B cell (primary cell): ENCODE data around the gene TXLNA. TPM values are rescaled to one million over a fixed set of nuclear protein-coding genes. Genes with fewer than 3 reads are reported as not detected.
A peak's percentile ranks its signal among the peaks of the same experiment; 100 is the strongest.

Source experiments
- ATAC-seq: fragments of 200-7000 bp; cut with Tn5 transposase; one replicate; pipeline ENCODE4 v1.10.0; 2021; ENCODE audit warnings: low read depth, mild to moderate bottlenecking, moderate number of reproducible peaks, moderate library complexity
- CTCF ChIA-PET: fragments of 350-600 bp; sonication (Branson Sonifier 250); formaldehyde crosslinking; loops from one replicate; lab custom pipeline; 2021; ENCODE audit warnings: antibody characterized with exemption, inconsistent platforms; lab: Charles Lee
- POLR2A ChIA-PET: fragments of 350-600 bp; sonication (Branson Sonifier 250); formaldehyde crosslinking; loops from one replicate; lab custom pipeline; 2021; ENCODE audit warnings: antibody characterized with exemption; lab: Charles Lee
- DNase-seq: peaks from one replicate; pipeline ENCODE4 v3.0.0; 2013
- H2AFZ ChIP-seq: 2 replicates; pipeline ENCODE4 v1.6.1; 2012; ENCODE audit warnings: mild to moderate bottlenecking, low read depth, low read length; ENCODE audit not compliant: insufficient read depth, poor library complexity, severe bottlenecking
- H3K27ac ChIP-seq, 2 donors: 1 replicate in 1 of 2; 2 replicates in 1 of 2; pipeline ENCODE4 v1.5.1; 2012 to 2013; ENCODE audit warnings: low read length in 2 of 2, mild to moderate bottlenecking in 2 of 2, moderate library complexity in 1 of 2
- H3K27me3 ChIP-seq, 4 experiments: fragments of 200-600 bp in 1 of 4; sonication (generic) in 1 of 4; replicated peaks in 1 of 4; 1 replicate in 2 of 4; 2 replicates in 2 of 4; pipeline versions ENCODE4 v1.6.1 to v1.7.0; 2013 to 2016; ENCODE audit warnings: low read length in 3 of 4, mild to moderate bottlenecking in 2 of 4, mixed read lengths in 1 of 4, moderate library complexity in 1 of 4; ENCODE audit not compliant: insufficient read depth in 4 of 4, control insufficient read depth in 3 of 4; ENCODE audit errors: control extremely low read depth in 1 of 4
- H3K36me3 ChIP-seq, 2 experiments: replicated peaks in 1 of 2; 1 replicate in 1 of 2; 2 replicates in 1 of 2; pipeline versions ENCODE4 v1.6.1 to v1.7.1; 2013; ENCODE audit warnings: low read length in 1 of 2; ENCODE audit not compliant: insufficient read depth in 2 of 2, control insufficient read depth in 1 of 2; ENCODE audit errors: control extremely low read depth in 1 of 2, extremely low read depth in 1 of 2
- H3K4me1 ChIP-seq, 2 donors: fragments of 200-600 bp in 1 of 2; sonication (generic) in 1 of 2; 1 replicate in 1 of 2; 2 replicates in 1 of 2; pipeline versions ENCODE4 v1.5.1 to v1.6.1; 2013 to 2017; ENCODE audit warnings: low read length in 2 of 2; ENCODE audit not compliant: control insufficient read depth in 2 of 2, insufficient read depth in 2 of 2
- H3K4me2 ChIP-seq: replicated peaks from 2 replicates; pipeline ENCODE3; 2012; ENCODE audit warnings: mild to moderate bottlenecking, low read depth, low read length; ENCODE audit not compliant: poor library complexity, severe bottlenecking
- H3K4me3 ChIP-seq, 5 experiments: fragments of 200-600 bp in 1 of 5; sonication (generic) in 1 of 5; 1 replicate in 3 of 5; 2 replicates in 2 of 5; pipeline versions ENCODE4 v1.5.1 to v1.7.0; 2011 to 2016; ENCODE audit warnings: low read length in 4 of 5, mild to moderate bottlenecking in 4 of 5, low read depth in 2 of 5, control low read depth in 1 of 5, moderate library complexity in 1 of 5; ENCODE audit not compliant: insufficient read depth in 1 of 5; ENCODE audit errors: control extremely low read depth in 1 of 5, extremely low read depth in 1 of 5
- H3K79me2 ChIP-seq: fragments of 200-600 bp; sonication (generic); one replicate; pipeline ENCODE4 v1.6.0; 2016; ENCODE audit warnings: low read length; ENCODE audit not compliant: control insufficient read depth, insufficient read depth
- H3K9ac ChIP-seq: fragments of 200-600 bp; sonication (generic); 2 replicates; pipeline ENCODE4 v1.6.1; 2017; ENCODE audit warnings: mild to moderate bottlenecking, low read length, moderate library complexity
- H3K9me3 ChIP-seq, 3 donors: one replicate each; pipeline versions ENCODE4 v1.6.1 to v1.7.1; 2013; ENCODE audit warnings: low read length in 2 of 3; ENCODE audit not compliant: control insufficient read depth in 2 of 3, insufficient read depth in 1 of 3; ENCODE audit errors: control extremely low read depth in 1 of 3
- H4K20me1 ChIP-seq: 2 replicates; pipeline ENCODE4 v1.6.0; 2012; ENCODE audit warnings: mild to moderate bottlenecking, low read length; ENCODE audit not compliant: insufficient read depth, control insufficient read depth, poor library complexity, severe bottlenecking
- H3K27ac Mint-ChIP-seq: one replicate; pipeline ENCODE4 v1.8.0; 2021; ENCODE audit warnings: mixed read lengths
- H3K27me3 Mint-ChIP-seq: one replicate; pipeline ENCODE4 v1.8.0; 2021; ENCODE audit warnings: mixed read lengths
- H3K4me1 Mint-ChIP-seq: one replicate; pipeline ENCODE4 v1.8.0; 2021; ENCODE audit warnings: mixed read lengths
- H3K4me3 Mint-ChIP-seq: one replicate; pipeline ENCODE4 v1.8.0; 2021; ENCODE audit warnings: mixed read lengths
- H3K9me3 Mint-ChIP-seq: one replicate; pipeline ENCODE4 v1.8.0; 2022; ENCODE audit warnings: mixed read lengths; ENCODE audit not compliant: insufficient read depth
- EZH2 ChIP-seq: IDR thresholded peaks from 2 replicates; pipeline ENCODE4 v1.6.1; 2012; ENCODE audit warnings: borderline replicate concordance, low read depth, mild to moderate bottlenecking, moderate library complexity, low read length; ENCODE audit not compliant: insufficient read depth, poor library complexity, severe bottlenecking
- WGBS: methylation state at CpG from one replicate; pipeline ENCODE4 v1.1.5; 2013; ENCODE audit warnings: missing lambda C conversion rate; ENCODE audit not compliant: insufficient coverage; 5-methylcytosine and 5-hydroxymethylcytosine counted together
- intact Hi-C: fragments of 100-400 bp; cut with micrococcal nuclease; formaldehyde crosslinking; loops from one replicate; pipeline ENCODE4 v1.10.0; 2022
- polyA plus RNA-seq: library from polyadenylated mRNA; depleted of rRNA; stranded (reverse); fragments of >200 nt; gene quantifications from 2 replicates; pipeline ENCODE4 v1.2.3, GENCODE V29; 2012
- total RNA-seq, 2 donors: library from RNA; stranded (reverse); fragments of 120-200 nt in 1 of 2; gene quantifications; 1 replicate in 1 of 2; 2 replicates in 1 of 2; pipeline versions ENCODE4 v1.2.3 to v1.2.4, GENCODE V29; 2013 to 2022
- TF ChIP-seq, protein P1 (sequence below): fragments of 200-600 bp; IDR thresholded peaks from one replicate; pipeline ENCODE4 v1.8.0; 2022; ENCODE audit warnings: antibody characterized with exemption, mild to moderate bottlenecking

Gene TXLNA
- total and polyA plus RNA-seq, 2 donors (not counting 1 experiment from before 2014, with no cell fraction given) = 23.0 to 38.3 TPM

DNA sequence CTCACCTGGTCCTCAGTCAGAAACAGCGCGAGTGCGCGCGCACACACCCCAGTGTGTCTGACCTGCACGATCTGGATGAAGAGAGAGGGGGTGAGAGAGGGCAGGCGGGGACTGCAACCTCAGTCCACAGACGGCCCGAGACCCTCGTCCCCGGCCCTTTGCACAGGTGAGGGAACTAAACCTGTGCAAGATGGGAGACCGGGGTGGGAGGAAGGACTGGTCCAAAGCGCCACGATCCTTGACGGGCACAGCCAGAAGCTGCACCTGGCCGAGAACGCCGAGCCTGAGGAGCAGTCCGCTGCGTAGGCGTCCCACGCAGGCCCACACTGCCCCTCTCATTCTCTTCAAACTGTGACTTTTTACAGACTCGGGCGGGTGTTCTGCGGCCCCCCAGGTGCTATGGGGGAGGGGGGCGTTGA, 25.5 kb downstream of the TXLNA start:
- H3K27me3 ChIP-seq = no peaks in the 10 kb centered on the region
- WGBS = 90% methylated on average over 17 of the region's 26 CpGs
- H3K36me3 ChIP-seq = no peaks in the 10 kb centered on the region
- peak overlapping the region in 1 of 2 donors; percentile 23 for H3K27ac ChIP-seq
- H3K9me3 ChIP-seq = peaks cover 0 to 4% (median 0%) of the 10 kb centered on the region in 3 donors
- CTCF ChIA-PET = interaction anchor here (0.6 to 2.4 kb wide), 5 partner anchors 11 to 131 kb away, joined by 3 to 12 read pairs (median 4); partner anchors contain the start of gene MARCKSL1
- POLR2A ChIA-PET = interaction anchor here (1.0 to 1.2 kb wide), 3 partner anchors 10 to 155 kb away, joined by 3 to 5 read pairs (median 3); partner anchors contain the start of gene MARCKSL1
- H3K27ac Mint-ChIP-seq = no peak overlapping the region
- H3K4me3 ChIP-seq = peak overlapping the region in 4 of 5 experiments; percentile 59 to 78 (median 62)
- H2AFZ ChIP-seq = peak overlapping the region; percentile 76
- peak overlapping the region; percentile 82 for H3K4me2 ChIP-seq
- H3K79me2 ChIP-seq = no peaks in the 10 kb centered on the region
- no peaks in the 10 kb centered on the region for H4K20me1 ChIP-seq
- H3K27me3 Mint-ChIP-seq = no peaks in the 10 kb centered on the region
- peak overlapping the region; percentile 88 for H3K4me3 Mint-ChIP-seq
- no peaks in the 10 kb centered on the region for H3K9me3 Mint-ChIP-seq
- intact Hi-C loops = loop anchor here (1.0 to 10.0 kb wide), 4 partner anchors 26 to 130 kb away; partner anchors contain the start of genes HDAC1, TMEM39B and TXLNA
- DNase-seq (no peak), ATAC-seq (no peak)
- H3K4me1 ChIP-seq = peaks cover 42 to 63% of the 10 kb centered on the region in 2 donors
- H3K9ac ChIP-seq = peak overlapping the region; percentile 65
- no peak for TF ChIP-seq EZH2
- TF ChIP-seq, protein P1, sequence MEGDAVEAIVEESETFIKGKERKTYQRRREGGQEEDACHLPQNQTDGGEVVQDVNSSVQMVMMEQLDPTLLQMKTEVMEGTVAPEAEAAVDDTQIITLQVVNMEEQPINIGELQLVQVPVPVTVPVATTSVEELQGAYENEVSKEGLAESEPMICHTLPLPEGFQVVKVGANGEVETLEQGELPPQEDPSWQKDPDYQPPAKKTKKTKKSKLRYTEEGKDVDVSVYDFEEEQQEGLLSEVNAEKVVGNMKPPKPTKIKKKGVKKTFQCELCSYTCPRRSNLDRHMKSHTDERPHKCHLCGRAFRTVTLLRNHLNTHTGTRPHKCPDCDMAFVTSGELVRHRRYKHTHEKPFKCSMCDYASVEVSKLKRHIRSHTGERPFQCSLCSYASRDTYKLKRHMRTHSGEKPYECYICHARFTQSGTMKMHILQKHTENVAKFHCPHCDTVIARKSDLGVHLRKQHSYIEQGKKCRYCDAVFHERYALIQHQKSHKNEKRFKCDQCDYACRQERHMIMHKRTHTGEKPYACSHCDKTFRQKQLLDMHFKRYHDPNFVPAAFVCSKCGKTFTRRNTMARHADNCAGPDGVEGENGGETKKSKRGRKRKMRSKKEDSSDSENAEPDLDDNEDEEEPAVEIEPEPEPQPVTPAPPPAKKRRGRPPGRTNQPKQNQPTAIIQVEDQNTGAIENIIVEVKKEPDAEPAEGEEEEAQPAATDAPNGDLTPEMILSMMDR = no peak
- peaks cover 66% of the 10 kb centered on the region for H3K4me1 Mint-ChIP-seq
